Lower leg skin (tissue), 4 donors: ENCODE data around the gene PTPRT. TPM values are rescaled to one million over a fixed set of nuclear protein-coding genes. Genes with fewer than 3 reads are reported as not detected.

Experiments
- DNase-seq, 2 donors: peaks; one replicate each; pipeline ENCODE4 v3.0.0-alpha.2; 2019; ENCODE audit warnings: low spot score in 2 of 2
- H3K4me3 ChIP-seq: fragments of 200-600 bp; sonication (generic); 2 replicates; pipeline ENCODE4 v1.5.1; 2017; ENCODE audit warnings: mild to moderate bottlenecking, low read depth; ENCODE audit not compliant: poor library complexity, severe bottlenecking
- CTCF ChIP-seq, 3 donors: fragments of 450-650 bp; IDR thresholded peaks; one replicate each; pipeline ENCODE4 v1.5.1; 2016; ENCODE audit warnings: antibody characterized with exemption in 3 of 3, mild to moderate bottlenecking in 3 of 3, moderate library complexity in 2 of 3
- POLR2A ChIP-seq, 2 donors: fragments of 450-650 bp; IDR thresholded peaks; one replicate each; pipeline ENCODE4 v1.6.1; 2016 to 2017; ENCODE audit warnings: antibody characterized with exemption in 2 of 2, mild to moderate bottlenecking in 1 of 2, moderate library complexity in 1 of 2
- WGBS, 2 donors: methylation state at CpG; one replicate each; pipeline ENCODE4 v1.1.5; 2018; 5-methylcytosine and 5-hydroxymethylcytosine counted together
- intact Hi-C: fragments of 100-400 bp; cut with DNase I; formaldehyde crosslinking; loops from one replicate; pipeline ENCODE4 v1.15.0; 2023; ENCODE audit warnings: low total_unique reads
- total RNA-seq, 4 donors: library from RNA; depleted of rRNA; stranded (reverse); fragments of >200 nt; gene quantifications; one replicate each; pipeline ENCODE4 v1.1.0, GENCODE V29; 2016

Gene PTPRT
- total RNA-seq, 4 donors from 2014 or later, result 0.34 to 1.4 (median 0.95) TPM

GRCh38 chr20:42979720-42980119 lies 210.0 kb downstream of the PTPRT start:
- H3K4me3 ChIP-seq, result no peak overlapping the region
- intact Hi-C loops, result no loop called here
- TF ChIP-seq POLR2A (IDR thresholded peaks at IDR 0.05) (no peak), CTCF (IDR thresholded peaks at IDR 0.05) (no peak)
- WGBS, 2 donors, result 16 to 24% methylated on average over 5 of the region's 5 CpGs
- no peak for DNase-seq

DNA sequence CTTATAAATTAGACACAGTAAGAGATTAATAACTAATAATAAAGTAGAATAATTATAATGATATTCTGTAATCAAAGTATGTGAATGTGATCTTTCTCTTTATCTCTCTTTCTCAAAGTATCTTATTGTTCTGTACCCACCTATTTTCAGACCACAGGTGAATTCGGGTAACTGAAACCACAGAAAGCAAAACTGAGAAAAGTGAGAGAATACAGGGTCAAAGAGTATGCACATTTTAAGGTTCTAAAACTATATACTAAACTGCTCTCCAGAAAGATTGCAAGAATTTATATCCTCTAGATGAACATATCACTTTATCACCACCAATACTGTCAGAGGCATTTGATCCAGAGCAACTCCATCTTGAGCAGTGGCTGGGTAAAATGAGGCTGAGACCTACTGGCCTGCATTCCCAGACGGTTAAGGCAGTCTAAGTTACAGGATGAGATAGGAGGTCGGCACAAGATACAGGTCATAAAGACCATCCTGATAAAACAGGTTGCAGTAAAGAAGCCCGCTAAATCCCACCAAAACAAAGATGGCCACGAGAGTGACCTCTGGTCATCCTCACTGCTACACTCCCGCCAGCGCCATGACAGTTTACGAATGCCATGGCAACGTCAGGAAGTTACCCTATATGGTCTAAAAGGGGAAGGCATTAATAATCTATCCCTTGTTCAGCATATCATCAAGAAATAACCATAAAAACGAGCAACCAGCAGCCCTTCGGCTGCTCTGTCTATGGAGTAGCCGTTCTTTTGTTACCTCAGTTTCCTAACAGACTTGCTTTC lies 211.3 kb downstream of the PTPRT start:
- DNase-seq, result no peak
- TF ChIP-seq CTCF (IDR thresholded peaks at IDR 0.05), result no peak
- no peak for TF ChIP-seq POLR2A (IDR thresholded peaks at IDR 0.05)
- no peak overlapping the region for H3K4me3 ChIP-seq
- intact Hi-C loops, result no loop called here
- WGBS, 2 donors, result 90 to 91% methylated on average over 12 of the region's 12 CpGs

- TF ChIP-seq CTCF (IDR thresholded peaks at IDR 0.05), result no peak
- 86 to 96% methylated on average over 1 of the region's 1 CpG for whole genome bisulfite sequencing, 2 donors
- no peak overlapping the region for H3K4me3 ChIP-seq
- DNase-seq, result no peak
- intact Hi-C loops, result no loop called here
These were observed 213.7 kb downstream of the PTPRT start for GRCh38 chr20:42975974-42976373.

DNA sequence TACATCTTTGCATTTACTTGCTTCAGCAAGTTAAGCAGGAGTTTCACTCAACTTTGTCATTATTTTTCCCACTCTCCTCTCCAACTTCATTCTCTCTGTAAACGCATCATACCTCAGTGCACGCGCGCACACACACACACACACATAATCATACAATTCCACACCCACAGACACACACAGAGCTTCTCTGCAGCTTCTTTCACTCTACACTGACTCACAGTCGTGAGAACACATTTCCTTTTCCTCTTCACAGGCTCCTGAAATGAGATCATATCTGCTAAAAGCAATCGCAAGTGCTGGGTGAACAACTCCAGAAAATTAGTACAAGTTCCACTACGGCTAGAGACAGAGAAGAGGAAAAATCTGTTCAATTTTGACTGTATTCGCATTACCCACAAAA lies 215.4 kb downstream of the PTPRT start:
- no peak for DNase-seq
- no peak overlapping the region for H3K4me3 ChIP-seq
- no peak for TF ChIP-seq POLR2A (IDR thresholded peaks at IDR 0.05)
- no peak for TF ChIP-seq CTCF (IDR thresholded peaks at IDR 0.05)
- intact Hi-C loops, result no loop called here
- 73 to 75% methylated on average over 8 of the region's 8 CpGs for WGBS, 2 donors

GRCh38 chr20:42972591-42972990 lies 217.1 kb downstream of the PTPRT start:
- 86 to 89% methylated on average over 5 of the region's 5 CpGs for WGBS, 2 donors
- H3K4me3 ChIP-seq, result no peak overlapping the region
- DNase-seq, result no peak
- intact Hi-C loops, result no loop called here
- TF ChIP-seq POLR2A (IDR thresholded peaks at IDR 0.05) (no peak), CTCF (IDR thresholded peaks at IDR 0.05) (no peak)

DNA sequence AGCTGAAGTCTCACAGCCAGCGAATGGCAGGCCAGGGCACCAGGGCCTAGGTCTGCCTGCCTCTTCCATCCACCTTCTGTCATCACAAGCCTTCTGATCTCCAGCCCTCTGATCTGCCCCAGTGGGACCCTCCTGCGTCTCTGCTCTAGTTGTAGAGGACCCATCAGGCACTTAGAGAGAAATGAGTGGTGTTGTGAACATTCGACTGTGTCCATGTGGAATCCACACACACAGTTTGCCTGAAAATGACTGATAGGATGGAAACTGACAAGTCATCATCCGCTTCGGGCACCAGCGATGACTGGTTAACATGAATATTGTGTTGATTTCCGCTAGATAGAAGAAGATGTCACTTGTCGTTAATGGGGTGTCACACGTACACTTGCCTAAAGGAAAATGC lies 221.0 kb downstream of the PTPRT start:
- no peak overlapping the region for H3K4me3 ChIP-seq
- intact Hi-C loops, result no loop called here
- WGBS, 2 donors, result 88 to 92% methylated on average over 9 of the region's 9 CpGs
- DNase-seq, result no peak
- TF ChIP-seq POLR2A (IDR thresholded peaks at IDR 0.05) (no peak), CTCF (IDR thresholded peaks at IDR 0.05) (no peak)
